WTC11 (cell line): ENCODE measurements around the gene KLHL29. TPM values are rescaled to one million over a fixed set of nuclear protein-coding genes. Genes with fewer than 3 reads are reported as not detected.

Experiments
- ATAC-seq: fragments of 200-7000 bp; cut with Tn5 transposase; 2 replicates; pipeline ENCODE4 v1.10.0; 2021; ENCODE audit warnings: mild to moderate bottlenecking, moderate library complexity
- CTCF ChIA-PET: fragments of 300-600 bp; sonication (Branson Sonifier 250); formaldehyde crosslinking; loops from one replicate; lab custom pipeline; 2021; ENCODE audit warnings: antibody characterized with exemption; lab: Charles Lee
- POLR2A ChIA-PET: fragments of 350-600 bp; sonication (Branson Sonifier 250); formaldehyde crosslinking; loops from one replicate; lab custom pipeline; 2021; ENCODE audit warnings: antibody characterized with exemption; lab: Charles Lee
- DNase-seq: peaks from one replicate; pipeline ENCODE4 v3.0.0; 2021; ENCODE audit warnings: low spot score
- H3K27ac Mint-ChIP-seq: 2 replicates; pipeline ENCODE4 v1.8.0; 2021; ENCODE audit warnings: mixed read lengths
- H3K27me3 Mint-ChIP-seq: 2 replicates; pipeline ENCODE4 v1.8.0; 2021; ENCODE audit warnings: low read depth, mild to moderate bottlenecking, moderate library complexity, mixed read lengths
- H3K36me3 Mint-ChIP-seq: 2 replicates; pipeline ENCODE4 v1.8.0; 2021; ENCODE audit warnings: mixed read lengths
- H3K4me1 Mint-ChIP-seq: 2 replicates; pipeline ENCODE4 v1.8.0; 2022; ENCODE audit warnings: mixed read lengths
- H3K4me3 Mint-ChIP-seq: 2 replicates; pipeline ENCODE4 v1.8.0; 2021; ENCODE audit warnings: mild to moderate bottlenecking, moderate library complexity, mixed read lengths
- H3K9me3 Mint-ChIP-seq: 2 replicates; pipeline ENCODE4 v1.8.0; 2021; ENCODE audit warnings: mixed read lengths
- CREM ChIP-seq: sonication (generic); formaldehyde crosslinking; IDR thresholded peaks from 2 replicates; pipeline ENCODE4 v1.8.1; 2022; ENCODE audit warnings: mild to moderate bottlenecking, missing genetic modification reagents, moderate library complexity
- EMX1 ChIP-seq: fragments of 250-450 bp; sonication (Bioruptor Pico); IDR thresholded peaks from 2 replicates; pipeline ENCODE4 v1.8.0; 2021; ENCODE audit warnings: mild to moderate bottlenecking
- ETV6 ChIP-seq: sonication (generic); formaldehyde crosslinking; IDR thresholded peaks from 2 replicates; pipeline ENCODE4 v1.8.1; 2022; ENCODE audit warnings: mild to moderate bottlenecking, missing genetic modification reagents
- GABPB1 ChIP-seq: sonication (generic); formaldehyde crosslinking; IDR thresholded peaks from 2 replicates; pipeline ENCODE4 v1.8.1; 2023; ENCODE audit warnings: mild to moderate bottlenecking, missing genetic modification reagents
- JAZF1 ChIP-seq: fragments of 250-450 bp; sonication (Bioruptor Pico); IDR thresholded peaks from 2 replicates; pipeline ENCODE4 v1.9.0; 2021; ENCODE audit warnings: moderate library complexity, mild to moderate bottlenecking, inconsistent platforms
- JUN ChIP-seq: sonication (generic); formaldehyde crosslinking; IDR thresholded peaks from 2 replicates; pipeline ENCODE4 v1.8.0; 2023; ENCODE audit warnings: mild to moderate bottlenecking, missing genetic modification reagents
- KAT7 ChIP-seq: sonication (generic); formaldehyde crosslinking; IDR thresholded peaks from 2 replicates; pipeline ENCODE4 v1.8.1; 2023; ENCODE audit warnings: missing genetic modification reagents, mild to moderate bottlenecking, borderline replicate concordance
- MXD4 ChIP-seq: fragments of 250-450 bp; sonication (Bioruptor Pico); IDR thresholded peaks from 2 replicates; pipeline ENCODE4 v1.8.0; 2021; ENCODE audit warnings: mild to moderate bottlenecking, moderate library complexity, borderline replicate concordance
- NFE2L1 ChIP-seq: sonication (generic); formaldehyde crosslinking; IDR thresholded peaks from 2 replicates; pipeline ENCODE4 v1.8.1; 2023; ENCODE audit warnings: missing genetic modification reagents
- NR1H2 ChIP-seq: sonication (generic); formaldehyde crosslinking; IDR thresholded peaks from 2 replicates; pipeline ENCODE4 v1.9.0; 2021; ENCODE audit warnings: mild to moderate bottlenecking, moderate library complexity, missing genetic modification reagents
- RORB ChIP-seq: fragments of 250-450 bp; sonication (Bioruptor Pico); IDR thresholded peaks from 2 replicates; pipeline ENCODE4 v1.9.0; 2021; ENCODE audit warnings: mild to moderate bottlenecking
- TCF7 ChIP-seq: sonication (generic); formaldehyde crosslinking; IDR thresholded peaks from 2 replicates; pipeline ENCODE4 v1.8.0; 2022; ENCODE audit warnings: mild to moderate bottlenecking, low read depth, missing genetic modification reagents, moderate library complexity
- TP53 ChIP-seq: sonication (generic); formaldehyde crosslinking; IDR thresholded peaks from 2 replicates; pipeline ENCODE4 v1.8.1; 2023; ENCODE audit warnings: mild to moderate bottlenecking, missing genetic modification reagents
- ZNF263 ChIP-seq: sonication (generic); formaldehyde crosslinking; IDR thresholded peaks from 2 replicates; pipeline ENCODE4 v1.8.1; 2022; ENCODE audit warnings: low read depth, mild to moderate bottlenecking, moderate library complexity, missing genetic modification reagents
- ZNF671 ChIP-seq: fragments of 250-450 bp; sonication (Bioruptor Pico); IDR thresholded peaks from 2 replicates; pipeline ENCODE4 v1.8.0; 2021; ENCODE audit warnings: mild to moderate bottlenecking
- total RNA-seq: library from RNA; stranded (reverse); gene quantifications from 3 replicates; pipeline ENCODE4 v1.2.3, GENCODE V29; 2021
- TF ChIP-seq, protein P1 (sequence below): fragments of 250-450 bp; sonication (Bioruptor Pico); conservative IDR thresholded peaks from 2 replicates; pipeline ENCODE4 v1.9.0; 2021; ENCODE audit warnings: mild to moderate bottlenecking
- TF ChIP-seq, protein P2 (sequence below): sonication (generic); formaldehyde crosslinking; IDR thresholded peaks from 2 replicates; pipeline ENCODE4 v1.8.1; 2023; ENCODE audit warnings: mild to moderate bottlenecking, missing genetic modification reagents, moderate library complexity
- TF ChIP-seq, protein P3 (sequence below): sonication (generic); formaldehyde crosslinking; IDR thresholded peaks from 2 replicates; pipeline ENCODE4 v1.8.1; 2022; ENCODE audit warnings: low read depth, missing genetic modification reagents, borderline replicate concordance
- TF ChIP-seq, protein P4 (sequence below): sonication (generic); formaldehyde crosslinking; IDR thresholded peaks from 2 replicates; pipeline ENCODE4 v1.8.1; 2023; ENCODE audit warnings: mild to moderate bottlenecking, missing genetic modification reagents
- TF ChIP-seq, protein P5 (sequence below): sonication (generic); formaldehyde crosslinking; conservative IDR thresholded peaks from 2 replicates; pipeline ENCODE4 v1.8.1; 2023; ENCODE audit warnings: mild to moderate bottlenecking, low read depth, missing genetic modification reagents, moderate library complexity
- TF ChIP-seq, protein P6 (sequence below): sonication (generic); formaldehyde crosslinking; IDR thresholded peaks from 2 replicates; pipeline ENCODE4 v1.8.0; 2022; ENCODE audit warnings: mild to moderate bottlenecking, missing genetic modification reagents
- TF ChIP-seq, protein P7 (sequence below): sonication (generic); formaldehyde crosslinking; IDR thresholded peaks from 2 replicates; pipeline ENCODE4 v1.8.0; 2023; ENCODE audit warnings: missing genetic modification reagents, mild to moderate bottlenecking, borderline replicate concordance
- TF ChIP-seq, protein P8 (sequence below): sonication (generic); formaldehyde crosslinking; IDR thresholded peaks from 2 replicates; pipeline ENCODE4 v1.8.1; 2023; ENCODE audit warnings: mild to moderate bottlenecking, missing genetic modification reagents

KLHL29 gene
- total RNA-seq, 1 experiment from 2014 or later: 7.1 TPM

DNA sequence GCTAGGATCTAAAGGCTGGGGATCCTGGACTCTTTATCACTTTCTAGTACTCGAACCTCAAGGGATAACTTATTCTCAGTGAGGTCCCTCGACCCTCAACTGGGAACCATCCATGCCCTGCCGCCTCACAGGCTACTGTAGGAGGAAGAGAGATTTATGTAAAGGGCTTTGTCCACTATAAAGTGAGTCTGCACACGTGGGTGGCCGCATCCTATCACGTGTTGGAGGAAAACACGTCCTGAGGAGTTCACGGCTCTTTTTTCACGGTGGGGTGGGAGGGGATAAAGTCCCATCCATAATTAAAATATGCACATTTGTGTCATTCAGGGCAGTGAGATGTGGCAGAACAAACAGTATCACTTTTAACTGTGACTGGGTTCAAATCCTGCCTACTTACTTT lies 176.6 kb downstream of the KLHL29 start (continued):
- TF ChIP-seq GABPB1 (CRISPR knock-in tag) (no peak), JUN (CRISPR knock-in tag) (no peak), NR1H2 (CRISPR knock-in tag) (no peak), JAZF1 (CRISPR knock-in tag) (no peak), RORB (CRISPR knock-in tag) (no peak), ZNF263 (CRISPR knock-in tag) (no peak), CREM (CRISPR knock-in tag) (no peak)
- TF ChIP-seq, protein P1, sequence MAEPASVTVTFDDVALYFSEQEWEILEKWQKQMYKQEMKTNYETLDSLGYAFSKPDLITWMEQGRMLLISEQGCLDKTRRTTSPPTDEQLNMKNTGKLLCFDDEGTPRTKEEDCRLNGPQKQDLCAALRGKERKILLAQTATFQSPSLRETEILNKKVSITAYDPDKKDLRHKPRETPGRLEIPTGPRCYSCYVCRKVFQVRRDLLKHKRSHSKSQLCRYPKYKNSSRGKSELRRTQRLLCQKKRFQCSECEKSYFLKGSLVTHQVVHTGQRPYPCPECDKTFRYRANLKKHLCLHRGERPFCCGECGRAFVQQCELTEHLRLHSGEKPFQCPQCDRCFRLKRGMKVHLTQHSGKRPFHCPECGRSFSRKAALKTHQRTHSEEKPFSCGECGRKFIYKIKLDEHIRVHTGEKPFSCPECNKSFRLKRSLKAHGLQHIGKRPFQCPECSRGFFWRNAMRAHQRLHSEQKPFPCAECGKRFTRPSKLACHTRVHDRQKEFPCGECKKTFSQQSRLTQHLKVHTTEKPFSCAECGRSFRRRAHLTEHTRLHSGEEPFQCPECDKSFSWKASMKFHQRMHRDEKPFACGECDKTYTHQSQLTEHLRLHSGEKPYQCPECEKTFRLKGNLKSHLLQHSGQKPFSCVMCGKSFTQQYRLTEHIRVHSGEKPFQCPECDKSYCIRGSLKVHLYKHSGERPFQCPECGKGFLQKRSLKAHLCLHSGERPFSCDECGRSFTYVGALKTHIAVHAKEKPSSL: no peak
- TF ChIP-seq, protein P2, sequence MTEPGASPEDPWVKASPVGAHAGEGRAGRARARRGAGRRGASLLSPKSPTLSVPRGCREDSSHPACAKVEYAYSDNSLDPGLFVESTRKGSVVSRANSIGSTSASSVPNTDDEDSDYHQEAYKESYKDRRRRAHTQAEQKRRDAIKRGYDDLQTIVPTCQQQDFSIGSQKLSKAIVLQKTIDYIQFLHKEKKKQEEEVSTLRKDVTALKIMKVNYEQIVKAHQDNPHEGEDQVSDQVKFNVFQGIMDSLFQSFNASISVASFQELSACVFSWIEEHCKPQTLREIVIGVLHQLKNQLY: no peak
- TF ChIP-seq, all 79 proteins: peak for 0

DNA sequence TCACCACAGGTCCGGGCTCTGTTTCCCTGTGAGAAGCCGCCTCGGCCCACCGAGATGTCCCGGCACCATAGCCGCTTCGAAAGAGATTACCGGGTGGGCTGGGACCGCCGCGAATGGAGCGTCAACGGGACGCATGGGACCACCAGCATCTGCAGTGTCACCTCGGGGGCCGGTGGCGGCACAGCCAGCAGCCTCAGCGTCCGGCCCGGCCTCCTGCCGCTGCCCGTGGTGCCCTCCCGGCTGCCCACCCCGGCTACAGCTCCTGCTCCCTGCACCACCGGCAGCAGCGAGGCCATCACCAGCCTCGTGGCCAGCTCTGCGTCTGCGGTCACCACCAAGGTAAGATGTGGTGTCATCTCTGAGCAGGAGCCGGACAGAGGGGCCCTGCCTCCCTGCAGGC lies 177.2 kb downstream of the KLHL29 start:
- Mint-ChIP-seq H3K27me3 (no peaks in the 10 kb centered on the region), H3K36me3 (no peaks in the 10 kb centered on the region), H3K27ac (no peak overlapping the region), H3K9me3 (no peaks in the 10 kb centered on the region), H3K4me3 (no peak overlapping the region), H3K4me1 (peaks cover 10% of the 10 kb centered on the region)
- CTCF ChIA-PET: no interaction called here
- POLR2A ChIA-PET: no interaction called here
- ATAC-seq (no peak), DNase-seq (no peak)
- TF ChIP-seq MXD4 (CRISPR knock-in tag) (no peak), NFE2L1 (CRISPR knock-in tag) (no peak), TCF7 (CRISPR knock-in tag) (no peak), TP53 (CRISPR knock-in tag) (no peak), ETV6 (CRISPR knock-in tag) (no peak), ZNF671 (CRISPR knock-in tag) (no peak), KAT7 (CRISPR knock-in tag) (no peak), CREM (CRISPR knock-in tag) (no peak), EMX1 (CRISPR knock-in tag) (no peak)
- TF ChIP-seq, protein P3, sequence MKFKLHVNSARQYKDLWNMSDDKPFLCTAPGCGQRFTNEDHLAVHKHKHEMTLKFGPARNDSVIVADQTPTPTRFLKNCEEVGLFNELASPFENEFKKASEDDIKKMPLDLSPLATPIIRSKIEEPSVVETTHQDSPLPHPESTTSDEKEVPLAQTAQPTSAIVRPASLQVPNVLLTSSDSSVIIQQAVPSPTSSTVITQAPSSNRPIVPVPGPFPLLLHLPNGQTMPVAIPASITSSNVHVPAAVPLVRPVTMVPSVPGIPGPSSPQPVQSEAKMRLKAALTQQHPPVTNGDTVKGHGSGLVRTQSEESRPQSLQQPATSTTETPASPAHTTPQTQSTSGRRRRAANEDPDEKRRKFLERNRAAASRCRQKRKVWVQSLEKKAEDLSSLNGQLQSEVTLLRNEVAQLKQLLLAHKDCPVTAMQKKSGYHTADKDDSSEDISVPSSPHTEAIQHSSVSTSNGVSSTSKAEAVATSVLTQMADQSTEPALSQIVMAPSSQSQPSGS (CRISPR knock-in tag): no peak
- TF ChIP-seq, protein P4, sequence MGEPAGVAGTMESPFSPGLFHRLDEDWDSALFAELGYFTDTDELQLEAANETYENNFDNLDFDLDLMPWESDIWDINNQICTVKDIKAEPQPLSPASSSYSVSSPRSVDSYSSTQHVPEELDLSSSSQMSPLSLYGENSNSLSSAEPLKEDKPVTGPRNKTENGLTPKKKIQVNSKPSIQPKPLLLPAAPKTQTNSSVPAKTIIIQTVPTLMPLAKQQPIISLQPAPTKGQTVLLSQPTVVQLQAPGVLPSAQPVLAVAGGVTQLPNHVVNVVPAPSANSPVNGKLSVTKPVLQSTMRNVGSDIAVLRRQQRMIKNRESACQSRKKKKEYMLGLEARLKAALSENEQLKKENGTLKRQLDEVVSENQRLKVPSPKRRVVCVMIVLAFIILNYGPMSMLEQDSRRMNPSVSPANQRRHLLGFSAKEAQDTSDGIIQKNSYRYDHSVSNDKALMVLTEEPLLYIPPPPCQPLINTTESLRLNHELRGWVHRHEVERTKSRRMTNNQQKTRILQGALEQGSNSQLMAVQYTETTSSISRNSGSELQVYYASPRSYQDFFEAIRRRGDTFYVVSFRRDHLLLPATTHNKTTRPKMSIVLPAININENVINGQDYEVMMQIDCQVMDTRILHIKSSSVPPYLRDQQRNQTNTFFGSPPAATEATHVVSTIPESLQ: no peak
- TF ChIP-seq, protein P5, sequence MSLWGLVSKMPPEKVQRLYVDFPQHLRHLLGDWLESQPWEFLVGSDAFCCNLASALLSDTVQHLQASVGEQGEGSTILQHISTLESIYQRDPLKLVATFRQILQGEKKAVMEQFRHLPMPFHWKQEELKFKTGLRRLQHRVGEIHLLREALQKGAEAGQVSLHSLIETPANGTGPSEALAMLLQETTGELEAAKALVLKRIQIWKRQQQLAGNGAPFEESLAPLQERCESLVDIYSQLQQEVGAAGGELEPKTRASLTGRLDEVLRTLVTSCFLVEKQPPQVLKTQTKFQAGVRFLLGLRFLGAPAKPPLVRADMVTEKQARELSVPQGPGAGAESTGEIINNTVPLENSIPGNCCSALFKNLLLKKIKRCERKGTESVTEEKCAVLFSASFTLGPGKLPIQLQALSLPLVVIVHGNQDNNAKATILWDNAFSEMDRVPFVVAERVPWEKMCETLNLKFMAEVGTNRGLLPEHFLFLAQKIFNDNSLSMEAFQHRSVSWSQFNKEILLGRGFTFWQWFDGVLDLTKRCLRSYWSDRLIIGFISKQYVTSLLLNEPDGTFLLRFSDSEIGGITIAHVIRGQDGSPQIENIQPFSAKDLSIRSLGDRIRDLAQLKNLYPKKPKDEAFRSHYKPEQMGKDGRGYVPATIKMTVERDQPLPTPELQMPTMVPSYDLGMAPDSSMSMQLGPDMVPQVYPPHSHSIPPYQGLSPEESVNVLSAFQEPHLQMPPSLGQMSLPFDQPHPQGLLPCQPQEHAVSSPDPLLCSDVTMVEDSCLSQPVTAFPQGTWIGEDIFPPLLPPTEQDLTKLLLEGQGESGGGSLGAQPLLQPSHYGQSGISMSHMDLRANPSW (CRISPR knock-in tag): no peak
- TF ChIP-seq, protein P6, sequence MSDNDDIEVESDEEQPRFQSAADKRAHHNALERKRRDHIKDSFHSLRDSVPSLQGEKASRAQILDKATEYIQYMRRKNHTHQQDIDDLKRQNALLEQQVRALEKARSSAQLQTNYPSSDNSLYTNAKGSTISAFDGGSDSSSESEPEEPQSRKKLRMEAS (CRISPR knock-in tag): no peak
- TF ChIP-seq, protein P7, sequence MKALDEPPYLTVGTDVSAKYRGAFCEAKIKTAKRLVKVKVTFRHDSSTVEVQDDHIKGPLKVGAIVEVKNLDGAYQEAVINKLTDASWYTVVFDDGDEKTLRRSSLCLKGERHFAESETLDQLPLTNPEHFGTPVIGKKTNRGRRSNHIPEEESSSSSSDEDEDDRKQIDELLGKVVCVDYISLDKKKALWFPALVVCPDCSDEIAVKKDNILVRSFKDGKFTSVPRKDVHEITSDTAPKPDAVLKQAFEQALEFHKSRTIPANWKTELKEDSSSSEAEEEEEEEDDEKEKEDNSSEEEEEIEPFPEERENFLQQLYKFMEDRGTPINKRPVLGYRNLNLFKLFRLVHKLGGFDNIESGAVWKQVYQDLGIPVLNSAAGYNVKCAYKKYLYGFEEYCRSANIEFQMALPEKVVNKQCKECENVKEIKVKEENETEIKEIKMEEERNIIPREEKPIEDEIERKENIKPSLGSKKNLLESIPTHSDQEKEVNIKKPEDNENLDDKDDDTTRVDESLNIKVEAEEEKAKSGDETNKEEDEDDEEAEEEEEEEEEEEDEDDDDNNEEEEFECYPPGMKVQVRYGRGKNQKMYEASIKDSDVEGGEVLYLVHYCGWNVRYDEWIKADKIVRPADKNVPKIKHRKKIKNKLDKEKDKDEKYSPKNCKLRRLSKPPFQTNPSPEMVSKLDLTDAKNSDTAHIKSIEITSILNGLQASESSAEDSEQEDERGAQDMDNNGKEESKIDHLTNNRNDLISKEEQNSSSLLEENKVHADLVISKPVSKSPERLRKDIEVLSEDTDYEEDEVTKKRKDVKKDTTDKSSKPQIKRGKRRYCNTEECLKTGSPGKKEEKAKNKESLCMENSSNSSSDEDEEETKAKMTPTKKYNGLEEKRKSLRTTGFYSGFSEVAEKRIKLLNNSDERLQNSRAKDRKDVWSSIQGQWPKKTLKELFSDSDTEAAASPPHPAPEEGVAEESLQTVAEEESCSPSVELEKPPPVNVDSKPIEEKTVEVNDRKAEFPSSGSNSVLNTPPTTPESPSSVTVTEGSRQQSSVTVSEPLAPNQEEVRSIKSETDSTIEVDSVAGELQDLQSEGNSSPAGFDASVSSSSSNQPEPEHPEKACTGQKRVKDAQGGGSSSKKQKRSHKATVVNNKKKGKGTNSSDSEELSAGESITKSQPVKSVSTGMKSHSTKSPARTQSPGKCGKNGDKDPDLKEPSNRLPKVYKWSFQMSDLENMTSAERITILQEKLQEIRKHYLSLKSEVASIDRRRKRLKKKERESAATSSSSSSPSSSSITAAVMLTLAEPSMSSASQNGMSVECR (CRISPR knock-in tag): no peak
- TF ChIP-seq, protein P8, sequence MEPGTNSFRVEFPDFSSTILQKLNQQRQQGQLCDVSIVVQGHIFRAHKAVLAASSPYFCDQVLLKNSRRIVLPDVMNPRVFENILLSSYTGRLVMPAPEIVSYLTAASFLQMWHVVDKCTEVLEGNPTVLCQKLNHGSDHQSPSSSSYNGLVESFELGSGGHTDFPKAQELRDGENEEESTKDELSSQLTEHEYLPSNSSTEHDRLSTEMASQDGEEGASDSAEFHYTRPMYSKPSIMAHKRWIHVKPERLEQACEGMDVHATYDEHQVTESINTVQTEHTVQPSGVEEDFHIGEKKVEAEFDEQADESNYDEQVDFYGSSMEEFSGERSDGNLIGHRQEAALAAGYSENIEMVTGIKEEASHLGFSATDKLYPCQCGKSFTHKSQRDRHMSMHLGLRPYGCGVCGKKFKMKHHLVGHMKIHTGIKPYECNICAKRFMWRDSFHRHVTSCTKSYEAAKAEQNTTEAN (CRISPR knock-in tag): no peak
